EL (cell line): ENCODE results near the gene ASB1.
A peak's percentile ranks its signal among the peaks of the same experiment; 100 is the strongest.

ENCODE experiments used
- DNase-seq: peaks from one replicate; pipeline ENCODE4 v3.0.0-alpha.2; 2016

The ASB1 gene

GRCh38 chr2:238426568-238427434, at the start of gene ASB1:
ASB1 (plus strand) TSS chr2:238426927; CDS start chr2:238427071, 144 bp downstream.
- DNase-seq, result peak; percentile 92

GRCh38 chr2:238378230-238379095, 48.3 kb upstream of the ASB1 start:
- DNase-seq, result no peak

- peak; percentile 91 for DNase-seq
Measured at GRCh38 chr2:238379096-238379810, 47.5 kb upstream of the ASB1 start.

GRCh38 chr2:238380336-238380735, 46.4 kb upstream of the ASB1 start:
- no peak for DNase-seq

GRCh38 chr2:238380785-238381184, 45.9 kb upstream of the ASB1 start:
- DNase-seq, result peak; percentile 62

- no peak for DNase-seq
Measured at GRCh38 chr2:238381341-238382115, 45.2 kb upstream of the ASB1 start.

- DNase-seq, result no peak
Measured at GRCh38 chr2:238382381-238382781, 44.3 kb upstream of the ASB1 start.

- DNase-seq, result no peak
Measured at GRCh38 chr2:238383135-238383534, 43.6 kb upstream of the ASB1 start.

GRCh38 chr2:238383743-238384380, 42.9 kb upstream of the ASB1 start:
- no peak for DNase-seq

- DNase-seq, result no peak
Measured at GRCh38 chr2:238387332-238387731, 39.4 kb upstream of the ASB1 start.

- no peak for DNase-seq
Measured at GRCh38 chr2:238388794-238389193, 37.9 kb upstream of the ASB1 start.

- no peak for DNase-seq
Measured at GRCh38 chr2:238389988-238390589, 36.6 kb upstream of the ASB1 start.

- no peak for DNase-seq
Measured at GRCh38 chr2:238391042-238391689, 35.6 kb upstream of the ASB1 start.

- no peak for DNase-seq
Measured at GRCh38 chr2:238396663-238397062, 30.1 kb upstream of the ASB1 start.

- no peak for DNase-seq
Measured at GRCh38 chr2:238397356-238397755, 29.4 kb upstream of the ASB1 start.

- no peak for DNase-seq
Measured at GRCh38 chr2:238398577-238398976, 28.1 kb upstream of the ASB1 start.

GRCh38 chr2:238399094-238399493, 27.6 kb upstream of the ASB1 start:
- no peak for DNase-seq

GRCh38 chr2:238401551-238401950, 25.2 kb upstream of the ASB1 start:
- DNase-seq, result no peak

GRCh38 chr2:238403632-238404405, 22.9 kb upstream of the ASB1 start:
- no peak for DNase-seq
